ENCODE data around the gene RERE. TPM values are rescaled to one million over a fixed set of nuclear protein-coding genes. Genes with fewer than 3 reads are reported as not detected.

Gene RERE
- total RNA-seq, 1 experiment from 2014 or later: 217 TPM

DNA sequence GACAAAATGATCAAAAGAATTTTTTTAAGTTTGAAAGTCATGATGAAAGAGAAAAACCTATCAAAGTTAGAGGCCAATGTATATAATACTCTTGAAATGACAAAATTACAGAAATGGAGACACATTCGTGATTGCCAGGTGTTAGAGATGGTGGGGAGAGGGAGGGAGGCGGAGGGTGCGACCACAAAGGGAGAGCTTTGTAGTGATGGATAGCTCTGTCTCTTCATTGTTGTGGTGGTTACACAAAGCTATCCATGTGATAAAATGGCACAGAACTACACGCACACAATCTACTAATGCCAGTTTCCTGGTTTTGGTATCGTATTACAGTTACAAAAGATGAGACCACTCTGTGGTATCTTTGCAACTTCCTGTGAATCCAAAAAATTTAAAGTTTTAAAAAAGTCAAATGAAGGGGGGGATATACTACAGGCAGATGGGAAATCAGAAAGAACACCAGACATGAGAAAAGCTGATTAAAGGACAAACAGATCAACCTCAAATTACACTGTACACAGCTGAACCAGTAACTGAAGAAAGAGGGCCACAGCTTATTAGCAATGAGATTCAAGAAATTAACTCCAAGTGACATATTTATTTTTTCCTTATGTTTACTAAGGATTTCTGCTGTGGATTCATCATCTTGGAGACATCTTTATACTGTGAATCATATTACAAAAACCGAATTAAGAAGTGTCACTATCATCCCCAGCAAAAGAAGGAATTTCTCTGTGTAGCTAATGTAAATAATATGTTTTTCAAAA, 300.5 kb downstream of the RERE start:
- Histone ChIP-seq H3K4me1 (ENCODE audit: control insufficient read depth, insufficient read depth, low read length) (no peaks in the 10 kb centered on the region), H3K36me3 (ENCODE audit: control insufficient read depth, insufficient read depth, low read length) (no peaks in the 10 kb centered on the region), H3K27me3 (ENCODE audit: control insufficient read depth, insufficient read depth, low read length) (no peaks in the 10 kb centered on the region), H3K9me3 (ENCODE audit: control insufficient read depth, insufficient read depth, low read depth, low read length) (no peaks in the 10 kb centered on the region), H3K27ac (ENCODE audit: low read length) (no peak overlapping the region), H3K4me3 (ENCODE audit: low read depth in 2 of 2, low read length in 2 of 2) (no peak overlapping the region)
- intact Hi-C loops (cut with micrococcal nuclease; ENCODE audit: unreplicated experiment) (no loop called here), in situ Hi-C loops (cut with HindIII; ENCODE audit: low pct_unique_long_range_greater_than_20kb, low sequenced_read_pairs) (no loop called here)
- TSS peak; percentile 12 for BruUV-seq (replicated peaks)
- TF ChIP-seq POLR2AphosphoS5 (IDR thresholded peaks at IDR 0.05; ENCODE audit: low read depth, low read length): no peak
- TF ChIP-seq, protein P1, sequence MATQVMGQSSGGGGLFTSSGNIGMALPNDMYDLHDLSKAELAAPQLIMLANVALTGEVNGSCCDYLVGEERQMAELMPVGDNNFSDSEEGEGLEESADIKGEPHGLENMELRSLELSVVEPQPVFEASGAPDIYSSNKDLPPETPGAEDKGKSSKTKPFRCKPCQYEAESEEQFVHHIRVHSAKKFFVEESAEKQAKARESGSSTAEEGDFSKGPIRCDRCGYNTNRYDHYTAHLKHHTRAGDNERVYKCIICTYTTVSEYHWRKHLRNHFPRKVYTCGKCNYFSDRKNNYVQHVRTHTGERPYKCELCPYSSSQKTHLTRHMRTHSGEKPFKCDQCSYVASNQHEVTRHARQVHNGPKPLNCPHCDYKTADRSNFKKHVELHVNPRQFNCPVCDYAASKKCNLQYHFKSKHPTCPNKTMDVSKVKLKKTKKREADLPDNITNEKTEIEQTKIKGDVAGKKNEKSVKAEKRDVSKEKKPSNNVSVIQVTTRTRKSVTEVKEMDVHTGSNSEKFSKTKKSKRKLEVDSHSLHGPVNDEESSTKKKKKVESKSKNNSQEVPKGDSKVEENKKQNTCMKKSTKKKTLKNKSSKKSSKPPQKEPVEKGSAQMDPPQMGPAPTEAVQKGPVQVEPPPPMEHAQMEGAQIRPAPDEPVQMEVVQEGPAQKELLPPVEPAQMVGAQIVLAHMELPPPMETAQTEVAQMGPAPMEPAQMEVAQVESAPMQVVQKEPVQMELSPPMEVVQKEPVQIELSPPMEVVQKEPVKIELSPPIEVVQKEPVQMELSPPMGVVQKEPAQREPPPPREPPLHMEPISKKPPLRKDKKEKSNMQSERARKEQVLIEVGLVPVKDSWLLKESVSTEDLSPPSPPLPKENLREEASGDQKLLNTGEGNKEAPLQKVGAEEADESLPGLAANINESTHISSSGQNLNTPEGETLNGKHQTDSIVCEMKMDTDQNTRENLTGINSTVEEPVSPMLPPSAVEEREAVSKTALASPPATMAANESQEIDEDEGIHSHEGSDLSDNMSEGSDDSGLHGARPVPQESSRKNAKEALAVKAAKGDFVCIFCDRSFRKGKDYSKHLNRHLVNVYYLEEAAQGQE (IDR thresholded peaks at IDR 0.05; ENCODE audit: insufficient read depth in 1 of 2, low read depth in 2 of 2, low read length in 1 of 2): no peak
- TF ChIP-seq SIN3A (IDR thresholded peaks at IDR 0.05; ENCODE audit: borderline replicate concordance, insufficient read depth, low read depth, low read length): no peak
- TF ChIP-seq TCF7L2 (IDR thresholded peaks at IDR 0.05; ENCODE audit: low read depth, low read length): no peak
- TF ChIP-seq, protein P2, sequence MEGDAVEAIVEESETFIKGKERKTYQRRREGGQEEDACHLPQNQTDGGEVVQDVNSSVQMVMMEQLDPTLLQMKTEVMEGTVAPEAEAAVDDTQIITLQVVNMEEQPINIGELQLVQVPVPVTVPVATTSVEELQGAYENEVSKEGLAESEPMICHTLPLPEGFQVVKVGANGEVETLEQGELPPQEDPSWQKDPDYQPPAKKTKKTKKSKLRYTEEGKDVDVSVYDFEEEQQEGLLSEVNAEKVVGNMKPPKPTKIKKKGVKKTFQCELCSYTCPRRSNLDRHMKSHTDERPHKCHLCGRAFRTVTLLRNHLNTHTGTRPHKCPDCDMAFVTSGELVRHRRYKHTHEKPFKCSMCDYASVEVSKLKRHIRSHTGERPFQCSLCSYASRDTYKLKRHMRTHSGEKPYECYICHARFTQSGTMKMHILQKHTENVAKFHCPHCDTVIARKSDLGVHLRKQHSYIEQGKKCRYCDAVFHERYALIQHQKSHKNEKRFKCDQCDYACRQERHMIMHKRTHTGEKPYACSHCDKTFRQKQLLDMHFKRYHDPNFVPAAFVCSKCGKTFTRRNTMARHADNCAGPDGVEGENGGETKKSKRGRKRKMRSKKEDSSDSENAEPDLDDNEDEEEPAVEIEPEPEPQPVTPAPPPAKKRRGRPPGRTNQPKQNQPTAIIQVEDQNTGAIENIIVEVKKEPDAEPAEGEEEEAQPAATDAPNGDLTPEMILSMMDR (IDR thresholded peaks at IDR 0.05): no peak
- CTCF ChIA-PET: no interaction called here
- DNase-seq (ENCODE audit: low read depth, low spot score): no peak
- ATAC-seq: no peak
- POLR2A ChIA-PET: no interaction called here

DNA sequence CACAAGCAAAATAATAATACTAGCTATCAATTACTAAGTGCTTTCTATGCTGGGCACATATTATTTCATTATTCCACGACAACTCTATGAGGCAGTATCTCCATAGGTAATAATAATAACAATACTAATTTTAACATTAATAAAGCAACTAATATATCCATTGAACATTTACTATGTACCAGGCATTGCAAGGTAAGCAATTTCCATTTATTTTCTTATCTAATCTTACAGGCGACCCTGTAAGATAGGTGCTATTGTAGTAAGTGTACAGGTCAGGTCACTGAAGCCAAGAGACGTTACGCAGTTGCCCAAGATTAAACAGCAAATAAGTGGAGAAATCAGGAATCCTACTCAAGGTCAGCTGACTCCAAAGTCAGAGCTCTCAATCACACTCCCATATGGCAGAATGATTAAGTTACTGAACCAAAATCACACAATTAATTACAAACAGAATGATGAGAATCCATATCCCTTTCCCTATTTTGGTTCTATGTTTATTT, 301.1 kb downstream of the RERE start:
- intact Hi-C loops (cut with micrococcal nuclease; ENCODE audit: unreplicated experiment): no loop called here
- no peaks in the 10 kb centered on the region for H3K9me3 ChIP-seq (ENCODE audit: control insufficient read depth, insufficient read depth, low read depth, low read length)
- no peak for ATAC-seq
- no peak for DNase-seq (ENCODE audit: low read depth, low spot score)
- H3K27me3 ChIP-seq (ENCODE audit: control insufficient read depth, insufficient read depth, low read length): no peaks in the 10 kb centered on the region
- POLR2A ChIA-PET: no interaction called here
- BruUV-seq (replicated peaks): no TSS peak
- H3K4me1 ChIP-seq (ENCODE audit: control insufficient read depth, insufficient read depth, low read length): no peaks in the 10 kb centered on the region
- CTCF ChIA-PET: no interaction called here
- TF ChIP-seq, protein P1 (IDR thresholded peaks at IDR 0.05; ENCODE audit: insufficient read depth in 1 of 2, low read depth in 2 of 2, low read length in 1 of 2): no peak
- no peak for TF ChIP-seq TCF7L2 (IDR thresholded peaks at IDR 0.05; ENCODE audit: low read depth, low read length)
- no peak for TF ChIP-seq POLR2AphosphoS5 (IDR thresholded peaks at IDR 0.05; ENCODE audit: low read depth, low read length)
- no peak for TF ChIP-seq SIN3A (IDR thresholded peaks at IDR 0.05; ENCODE audit: borderline replicate concordance, insufficient read depth, low read depth, low read length)
- TF ChIP-seq, protein P2 (IDR thresholded peaks at IDR 0.05): no peak
- no peak overlapping the region for H3K27ac ChIP-seq (ENCODE audit: low read length)
- H3K36me3 ChIP-seq (ENCODE audit: control insufficient read depth, insufficient read depth, low read length): no peaks in the 10 kb centered on the region
- in situ Hi-C loops (cut with HindIII; ENCODE audit: low pct_unique_long_range_greater_than_20kb, low sequenced_read_pairs): no loop called here
- H3K4me3 ChIP-seq (ENCODE audit: low read depth in 2 of 2, low read length in 2 of 2): no peak overlapping the region

All from Panc1 (cell line).